MM.1S (cell line): Measurements from ENCODE around the gene ARMCX4.

ENCODE experiments used
- DNase-seq: peaks from one replicate; pipeline ENCODE4 v3.0.0-alpha.2; 2015
- H2AFZ ChIP-seq: fragments of 300-600 bp; sonication (generic); 2 replicates; pipeline ENCODE4 v1.6.0; 2016; ENCODE audit warnings: antibody characterized with exemption, low read length
- H3F3A ChIP-seq: fragments of 300-600 bp; sonication (generic); 2 replicates; pipeline ENCODE4 v1.6.1; 2016; ENCODE audit warnings: mild to moderate bottlenecking, antibody characterized with exemption, low read length, moderate library complexity, mixed read lengths; ENCODE audit not compliant: insufficient read depth
- H3K27ac ChIP-seq: fragments of 300-600 bp; sonication (generic); 2 replicates; pipeline ENCODE4 v1.5.1; 2016; ENCODE audit warnings: mild to moderate bottlenecking, low read length
- H3K27me3 ChIP-seq: fragments of 300-600 bp; sonication (generic); replicated peaks from 2 replicates; pipeline ENCODE4 v1.6.0; 2016; ENCODE audit warnings: low read length; ENCODE audit not compliant: insufficient read depth
- H3K36me3 ChIP-seq: fragments of 300-600 bp; sonication (generic); replicated peaks from 2 replicates; pipeline ENCODE4 v1.6.1; 2016; ENCODE audit warnings: mild to moderate bottlenecking, low read length, mixed read lengths; ENCODE audit not compliant: insufficient read depth
- H3K4me1 ChIP-seq: fragments of 300-600 bp; sonication (generic); 2 replicates; pipeline ENCODE4 v1.6.1; 2016; ENCODE audit warnings: low read length, mixed read lengths
- H3K4me2 ChIP-seq: fragments of 300-600 bp; sonication (generic); 2 replicates; pipeline ENCODE4 v1.6.0; 2016; ENCODE audit warnings: low read depth, low read length
- H3K4me3 ChIP-seq: fragments of 300-600 bp; sonication (generic); 2 replicates; pipeline ENCODE4 v1.5.1; 2016; ENCODE audit warnings: low read length, mixed read lengths
- H3K79me2 ChIP-seq: fragments of 300-600 bp; sonication (generic); 2 replicates; pipeline ENCODE4 v1.6.1; 2016; ENCODE audit warnings: mixed run types, low read length, mixed read lengths
- H3K9ac ChIP-seq: fragments of 300-600 bp; sonication (generic); 2 replicates; pipeline ENCODE4 v1.6.1; 2016; ENCODE audit warnings: low read length, mixed read lengths
- H3K9me2 ChIP-seq: fragments of 300-600 bp; sonication (generic); replicated peaks from 2 replicates; pipeline ENCODE4 v1.6.1; 2016; ENCODE audit warnings: mild to moderate bottlenecking, low read length, mixed read lengths; ENCODE audit not compliant: insufficient read depth
- H3K9me3 ChIP-seq: fragments of 300-600 bp; sonication (generic); replicated peaks from 2 replicates; pipeline ENCODE4 v1.6.1; 2016; ENCODE audit warnings: mild to moderate bottlenecking, low read length, mixed read lengths; ENCODE audit not compliant: insufficient read depth
- H4K20me1 ChIP-seq: fragments of 300-600 bp; sonication (generic); 2 replicates; pipeline ENCODE4 v1.6.1; 2016; ENCODE audit warnings: mild to moderate bottlenecking, low read length, moderate library complexity, mixed read lengths; ENCODE audit not compliant: insufficient read depth
- EZH2 ChIP-seq: fragments of 300-600 bp; sonication (generic); optimal IDR thresholded peaks from 2 replicates; pipeline ENCODE3; 2017; ENCODE audit warnings: low read depth, mild to moderate bottlenecking, antibody characterized with exemption, low read length, mixed read lengths
- EZH2phosphoT487 ChIP-seq: fragments of 300-600 bp; sonication (generic); IDR thresholded peaks from 2 replicates; pipeline ENCODE4 v1.6.1; 2018; ENCODE audit warnings: antibody characterized with exemption, low read length
- TF ChIP-seq, protein P1 (sequence below): fragments of 300-600 bp; sonication (generic); IDR thresholded peaks from 2 replicates; pipeline ENCODE4 v1.5.1; 2016; ENCODE audit warnings: antibody characterized with exemption, low read length, mixed read lengths

Gene ARMCX4

DNA sequence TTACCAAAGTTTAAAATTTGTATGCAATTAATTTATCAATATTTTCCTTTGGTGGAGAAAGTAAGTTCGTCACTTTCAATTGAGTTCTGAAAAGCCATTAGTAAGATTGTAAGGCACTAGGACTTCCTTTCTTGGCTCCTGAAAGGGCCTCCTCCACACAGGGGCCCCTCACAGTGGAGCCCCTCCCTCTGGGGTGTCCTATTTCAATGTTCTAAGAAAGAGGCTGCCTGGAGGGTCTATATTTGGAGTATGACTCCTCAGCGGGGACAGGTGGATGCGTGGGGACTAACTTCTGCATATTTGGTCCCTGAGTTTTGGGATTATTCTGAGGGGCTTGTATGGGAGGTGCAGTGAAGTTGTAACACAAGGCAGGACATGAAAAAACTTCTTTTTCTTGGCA lies 1.6 kb upstream of the ARMCX4 start:
- H3K9me2 ChIP-seq: no peaks in the 10 kb centered on the region
- no peaks in the 10 kb centered on the region for H3K9me3 ChIP-seq
- no peaks in the 10 kb centered on the region for H3K27me3 ChIP-seq
- H3K4me3 ChIP-seq: no peak overlapping the region
- no peaks in the 10 kb centered on the region for H3F3A ChIP-seq
- H3K79me2 ChIP-seq: no peaks in the 10 kb centered on the region
- DNase-seq: no peak
- H3K36me3 ChIP-seq: no peaks in the 10 kb centered on the region
- H3K4me2 ChIP-seq: no peak overlapping the region
- no peak overlapping the region for H3K9ac ChIP-seq
- no peaks in the 10 kb centered on the region for H3K4me1 ChIP-seq
- TF ChIP-seq EZH2 (no peak), EZH2phosphoT487 (no peak)
- TF ChIP-seq, protein P1, sequence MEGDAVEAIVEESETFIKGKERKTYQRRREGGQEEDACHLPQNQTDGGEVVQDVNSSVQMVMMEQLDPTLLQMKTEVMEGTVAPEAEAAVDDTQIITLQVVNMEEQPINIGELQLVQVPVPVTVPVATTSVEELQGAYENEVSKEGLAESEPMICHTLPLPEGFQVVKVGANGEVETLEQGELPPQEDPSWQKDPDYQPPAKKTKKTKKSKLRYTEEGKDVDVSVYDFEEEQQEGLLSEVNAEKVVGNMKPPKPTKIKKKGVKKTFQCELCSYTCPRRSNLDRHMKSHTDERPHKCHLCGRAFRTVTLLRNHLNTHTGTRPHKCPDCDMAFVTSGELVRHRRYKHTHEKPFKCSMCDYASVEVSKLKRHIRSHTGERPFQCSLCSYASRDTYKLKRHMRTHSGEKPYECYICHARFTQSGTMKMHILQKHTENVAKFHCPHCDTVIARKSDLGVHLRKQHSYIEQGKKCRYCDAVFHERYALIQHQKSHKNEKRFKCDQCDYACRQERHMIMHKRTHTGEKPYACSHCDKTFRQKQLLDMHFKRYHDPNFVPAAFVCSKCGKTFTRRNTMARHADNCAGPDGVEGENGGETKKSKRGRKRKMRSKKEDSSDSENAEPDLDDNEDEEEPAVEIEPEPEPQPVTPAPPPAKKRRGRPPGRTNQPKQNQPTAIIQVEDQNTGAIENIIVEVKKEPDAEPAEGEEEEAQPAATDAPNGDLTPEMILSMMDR: no peak
- H3K27ac ChIP-seq: no peak overlapping the region
- no peak overlapping the region for H2AFZ ChIP-seq
- no peaks in the 10 kb centered on the region for H4K20me1 ChIP-seq

DNA sequence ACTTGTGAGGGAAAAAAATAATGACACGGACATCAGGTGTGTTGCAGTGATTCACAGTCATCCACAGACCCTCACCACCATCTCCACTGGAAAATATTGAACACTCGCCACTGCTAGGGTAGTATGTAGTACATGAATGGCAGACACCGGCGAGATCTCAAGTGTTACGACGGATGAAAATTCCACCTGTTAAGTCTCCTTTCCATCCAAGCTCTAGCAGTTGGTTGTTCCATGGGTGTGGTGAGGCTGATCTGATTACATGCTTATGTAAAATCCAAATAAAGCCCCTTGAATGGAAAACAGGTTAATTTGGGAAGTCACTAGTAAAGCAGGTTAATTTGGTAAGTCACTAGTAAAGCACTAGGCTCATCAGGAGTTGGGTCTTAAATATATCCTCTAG lies 1.1 kb upstream of the ARMCX4 start:
- Histone ChIP-seq H3K9me3 (no peaks in the 10 kb centered on the region), H3F3A (no peaks in the 10 kb centered on the region), H3K79me2 (no peaks in the 10 kb centered on the region), H4K20me1 (no peaks in the 10 kb centered on the region), H3K4me3 (no peak overlapping the region), H3K27ac (no peak overlapping the region), H2AFZ (no peak overlapping the region), H3K27me3 (no peaks in the 10 kb centered on the region), H3K4me1 (no peaks in the 10 kb centered on the region), H3K4me2 (no peak overlapping the region), H3K9ac (no peak overlapping the region), H3K9me2 (no peaks in the 10 kb centered on the region), H3K36me3 (no peaks in the 10 kb centered on the region)
- no peak for DNase-seq
- TF ChIP-seq EZH2phosphoT487: no peak
- TF ChIP-seq, protein P1: no peak
- TF ChIP-seq EZH2: no peak

DNA sequence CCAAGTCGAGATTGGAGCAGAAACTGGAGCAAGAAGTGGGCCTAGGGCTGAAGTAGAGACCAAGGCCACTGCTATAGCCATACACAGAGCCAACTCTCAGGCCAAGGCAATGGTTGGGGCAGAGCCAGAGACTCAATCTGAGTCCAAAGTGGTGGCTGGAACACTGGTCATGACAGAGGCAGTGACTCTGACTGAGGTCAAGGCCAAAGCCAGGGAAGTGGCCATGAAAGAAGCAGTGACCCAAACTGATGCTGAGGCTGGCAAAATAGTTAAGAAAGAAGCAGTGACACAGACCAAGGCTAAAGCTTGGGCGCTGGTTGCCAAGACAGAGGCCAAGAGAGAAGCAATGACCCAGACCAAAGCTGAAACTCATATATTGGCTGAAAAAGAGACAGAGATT lies 3.5 kb downstream of the ARMCX4 start:
- H3K27me3 ChIP-seq: no peaks in the 10 kb centered on the region
- H3K4me3 ChIP-seq: no peak overlapping the region
- no peaks in the 10 kb centered on the region for H3K79me2 ChIP-seq
- H3K9ac ChIP-seq: no peak overlapping the region
- no peak overlapping the region for H3K27ac ChIP-seq
- H3K4me1 ChIP-seq: no peaks in the 10 kb centered on the region
- no peaks in the 10 kb centered on the region for H3K9me3 ChIP-seq
- TF ChIP-seq EZH2phosphoT487: no peak
- TF ChIP-seq, protein P1: no peak
- TF ChIP-seq EZH2: no peak
- H3F3A ChIP-seq: no peaks in the 10 kb centered on the region
- no peak overlapping the region for H2AFZ ChIP-seq
- H4K20me1 ChIP-seq: no peaks in the 10 kb centered on the region
- DNase-seq: no peak
- no peak overlapping the region for H3K4me2 ChIP-seq
- no peaks in the 10 kb centered on the region for H3K9me2 ChIP-seq
- no peaks in the 10 kb centered on the region for H3K36me3 ChIP-seq
